ENCODE data around the gene FRMD4A.
"Not testable (repeated sequence)": the region's sequence is repeated elsewhere in the genome, so short reads cannot be mapped to it uniquely, and the experiment has no call there.

Gene FRMD4A

DNA sequence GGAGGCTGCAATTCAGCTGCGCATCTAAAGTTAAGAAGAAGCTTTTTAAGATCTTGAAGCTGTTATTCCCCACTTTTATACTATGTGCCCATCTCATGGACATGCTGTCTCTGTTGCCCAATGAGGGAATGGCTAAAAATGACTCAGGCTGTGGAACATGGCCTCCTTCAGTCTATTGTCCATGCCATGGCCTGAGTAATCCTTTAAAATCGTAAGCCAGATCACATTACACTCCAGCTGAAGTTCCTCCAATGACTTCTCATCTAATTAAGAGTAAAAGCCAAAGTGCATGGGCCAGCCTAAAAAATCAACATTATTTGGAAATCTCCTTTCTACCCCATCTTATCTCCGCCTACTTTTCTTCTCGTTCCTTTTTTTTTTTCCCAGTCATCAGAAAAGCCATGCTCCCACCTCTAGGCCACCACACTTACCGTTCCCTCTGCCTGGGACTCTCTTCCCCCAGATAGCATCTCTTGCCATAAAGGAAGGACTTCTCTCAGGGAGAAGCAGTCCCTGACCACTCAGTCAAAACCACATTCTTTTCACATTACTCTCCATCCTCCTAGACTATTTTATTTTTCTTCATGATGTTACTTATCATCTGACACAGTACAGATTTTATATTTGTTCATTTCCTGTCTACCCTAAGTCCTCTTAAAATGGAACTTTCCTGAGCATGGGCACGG lies 406.5 kb downstream of the FRMD4A start:
- H3K4me3 ChIP-seq (ENCODE audit: low read depth, low read length), result no peak overlapping the region
- TF ChIP-seq POLR2A (IDR thresholded peaks at IDR 0.05; ENCODE audit: extremely low read depth, insufficient read length), result no peak
- DNase-seq (ENCODE audit: low read depth), result no peak

DNA sequence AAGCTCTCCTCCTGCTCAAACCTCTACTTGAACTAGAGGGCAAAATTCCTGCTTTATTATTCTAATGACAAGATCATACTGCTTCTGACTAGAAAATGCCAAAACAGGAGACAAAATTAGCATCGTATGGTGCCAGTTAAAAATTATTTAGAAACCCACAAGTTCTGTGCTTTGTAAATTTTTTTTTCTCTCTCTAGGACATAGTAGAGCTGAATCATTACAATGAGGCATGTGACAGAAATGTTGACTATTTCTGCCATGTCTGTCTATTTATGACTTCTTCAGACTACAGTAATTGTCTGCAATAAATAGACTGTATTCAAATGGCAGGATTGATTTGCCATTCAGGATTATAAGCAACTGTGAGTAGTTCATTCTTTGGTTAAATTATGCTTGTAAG lies 408.1 kb downstream of the FRMD4A start:
- H3K4me3 ChIP-seq (ENCODE audit: low read depth, low read length), result no peak overlapping the region
- no peak for TF ChIP-seq POLR2A (IDR thresholded peaks at IDR 0.05; ENCODE audit: extremely low read depth, insufficient read length)
- TF ChIP-seq MYC (IDR thresholded peaks at IDR 0.05; ENCODE audit: low read depth, low read length), result no peak
- TF ChIP-seq, protein P1, sequence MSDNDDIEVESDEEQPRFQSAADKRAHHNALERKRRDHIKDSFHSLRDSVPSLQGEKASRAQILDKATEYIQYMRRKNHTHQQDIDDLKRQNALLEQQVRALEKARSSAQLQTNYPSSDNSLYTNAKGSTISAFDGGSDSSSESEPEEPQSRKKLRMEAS (IDR thresholded peaks at IDR 0.05; ENCODE audit: low read depth, low read length), result no peak
- TF ChIP-seq, protein P2, sequence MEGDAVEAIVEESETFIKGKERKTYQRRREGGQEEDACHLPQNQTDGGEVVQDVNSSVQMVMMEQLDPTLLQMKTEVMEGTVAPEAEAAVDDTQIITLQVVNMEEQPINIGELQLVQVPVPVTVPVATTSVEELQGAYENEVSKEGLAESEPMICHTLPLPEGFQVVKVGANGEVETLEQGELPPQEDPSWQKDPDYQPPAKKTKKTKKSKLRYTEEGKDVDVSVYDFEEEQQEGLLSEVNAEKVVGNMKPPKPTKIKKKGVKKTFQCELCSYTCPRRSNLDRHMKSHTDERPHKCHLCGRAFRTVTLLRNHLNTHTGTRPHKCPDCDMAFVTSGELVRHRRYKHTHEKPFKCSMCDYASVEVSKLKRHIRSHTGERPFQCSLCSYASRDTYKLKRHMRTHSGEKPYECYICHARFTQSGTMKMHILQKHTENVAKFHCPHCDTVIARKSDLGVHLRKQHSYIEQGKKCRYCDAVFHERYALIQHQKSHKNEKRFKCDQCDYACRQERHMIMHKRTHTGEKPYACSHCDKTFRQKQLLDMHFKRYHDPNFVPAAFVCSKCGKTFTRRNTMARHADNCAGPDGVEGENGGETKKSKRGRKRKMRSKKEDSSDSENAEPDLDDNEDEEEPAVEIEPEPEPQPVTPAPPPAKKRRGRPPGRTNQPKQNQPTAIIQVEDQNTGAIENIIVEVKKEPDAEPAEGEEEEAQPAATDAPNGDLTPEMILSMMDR (IDR thresholded peaks at IDR 0.05; ENCODE audit: low read depth, low read length), result no peak
- DNase-seq (ENCODE audit: low read depth), result no peak

DNA sequence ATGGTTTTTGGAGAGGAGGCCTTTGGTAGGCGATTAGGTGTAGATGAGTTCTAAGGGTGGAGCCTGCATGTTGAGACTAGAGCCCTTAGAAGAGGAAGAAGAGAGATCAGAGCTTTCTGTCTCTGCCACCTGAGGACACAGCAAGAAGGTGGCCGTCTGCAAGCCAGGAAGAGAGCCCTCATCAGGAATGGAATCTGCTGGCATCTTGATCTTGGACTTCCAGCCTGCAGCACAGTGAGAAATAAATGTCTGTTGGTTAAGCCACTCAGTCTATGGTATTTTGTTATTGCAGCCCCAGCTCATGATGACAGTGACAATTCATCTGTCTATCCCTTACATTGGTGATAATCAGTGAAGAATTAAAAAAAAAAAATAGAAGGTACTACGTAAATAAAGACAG lies 408.8 kb downstream of the FRMD4A start:
- no peak for DNase-seq (ENCODE audit: low read depth)

DNA sequence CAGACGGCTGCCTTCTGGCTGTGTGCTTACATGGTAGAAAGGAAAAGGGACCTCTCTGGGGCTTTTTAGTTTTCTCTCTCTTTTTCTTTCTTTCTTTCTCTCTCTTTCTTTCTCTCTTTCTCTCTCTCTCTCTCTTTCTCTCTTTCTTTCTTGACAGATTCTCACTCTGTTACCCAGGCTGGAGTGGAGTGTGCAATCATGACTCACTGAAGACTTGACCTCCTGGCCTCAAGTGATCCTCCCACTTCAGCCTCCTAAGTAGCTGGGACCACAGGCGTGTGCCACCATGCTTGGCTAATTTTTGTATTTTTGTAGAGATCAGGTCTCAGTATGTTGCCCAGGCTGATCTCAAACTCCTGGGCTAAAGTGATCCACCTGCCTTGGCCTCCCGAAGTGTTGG lies 409.6 kb downstream of the FRMD4A start:
- H3K4me3 ChIP-seq (ENCODE audit: low read depth, low read length); DNase-seq (ENCODE audit: low read depth): not testable (repeated sequence)

More for the DNA sequence above, 408.8 kb downstream of the FRMD4A start:
- no peak overlapping the region for H3K4me3 ChIP-seq (ENCODE audit: low read depth, low read length)
- TF ChIP-seq, protein P1 (IDR thresholded peaks at IDR 0.05; ENCODE audit: low read depth, low read length), result no peak
- no peak for TF ChIP-seq MYC (IDR thresholded peaks at IDR 0.05; ENCODE audit: low read depth, low read length)
- TF ChIP-seq, protein P2 (IDR thresholded peaks at IDR 0.05; ENCODE audit: low read depth, low read length), result no peak
- TF ChIP-seq POLR2A (IDR thresholded peaks at IDR 0.05; ENCODE audit: extremely low read depth, insufficient read length), result no peak

DNA sequence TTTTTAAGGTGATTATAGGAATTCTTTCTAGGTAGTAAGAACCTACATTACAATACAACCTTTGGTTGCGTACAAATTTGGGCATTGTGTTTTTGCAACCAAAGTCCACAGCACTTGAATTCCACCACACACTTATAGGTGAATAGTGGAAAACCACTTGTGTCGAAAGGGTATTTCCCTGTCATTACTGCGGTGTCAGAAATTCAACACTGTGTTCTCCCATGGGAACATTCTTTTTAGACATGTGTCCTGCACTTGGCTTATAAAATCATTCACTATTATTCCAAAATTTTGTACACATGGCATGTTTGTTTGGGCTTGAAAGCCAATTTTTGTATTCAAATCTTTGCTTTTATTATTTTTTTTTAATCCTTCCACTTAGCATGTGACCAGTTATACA lies 410.3 kb downstream of the FRMD4A start:
- H3K4me3 ChIP-seq (ENCODE audit: low read depth, low read length), result no peak overlapping the region
- no peak for DNase-seq (ENCODE audit: low read depth)
- TF ChIP-seq, protein P1 (IDR thresholded peaks at IDR 0.05; ENCODE audit: low read depth, low read length), result no peak
- TF ChIP-seq MYC (IDR thresholded peaks at IDR 0.05; ENCODE audit: low read depth, low read length) (no peak), POLR2A (IDR thresholded peaks at IDR 0.05; ENCODE audit: extremely low read depth, insufficient read length) (no peak)
- TF ChIP-seq, protein P2 (IDR thresholded peaks at IDR 0.05; ENCODE audit: low read depth, low read length), result no peak

DNA sequence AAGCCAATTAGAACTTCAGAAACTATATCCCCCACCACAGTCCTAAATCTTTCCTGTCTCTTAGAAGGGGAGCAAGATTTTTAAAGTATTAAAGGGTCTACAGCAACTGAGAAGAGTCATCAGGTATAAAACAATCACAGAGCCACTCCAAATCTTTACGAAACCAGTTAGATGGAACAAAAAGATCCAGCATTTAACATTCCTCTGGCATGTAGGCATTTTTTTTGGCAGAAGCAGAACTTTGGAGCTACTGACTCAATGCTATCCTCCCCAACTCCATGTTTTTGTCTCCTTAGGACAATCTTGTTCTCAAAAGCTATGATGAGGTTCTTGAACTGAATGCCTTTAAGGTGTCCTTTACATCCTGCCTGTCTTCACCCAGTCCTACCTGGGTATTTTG lies 410.7 kb downstream of the FRMD4A start:
- no peak for DNase-seq (ENCODE audit: low read depth)
- no peak for TF ChIP-seq POLR2A (IDR thresholded peaks at IDR 0.05; ENCODE audit: extremely low read depth, insufficient read length)
- TF ChIP-seq, protein P1 (IDR thresholded peaks at IDR 0.05; ENCODE audit: low read depth, low read length), result no peak
- TF ChIP-seq MYC (IDR thresholded peaks at IDR 0.05; ENCODE audit: low read depth, low read length), result no peak
- TF ChIP-seq, protein P2 (IDR thresholded peaks at IDR 0.05; ENCODE audit: low read depth, low read length), result no peak
- H3K4me3 ChIP-seq (ENCODE audit: low read depth, low read length), result no peak overlapping the region

DNA sequence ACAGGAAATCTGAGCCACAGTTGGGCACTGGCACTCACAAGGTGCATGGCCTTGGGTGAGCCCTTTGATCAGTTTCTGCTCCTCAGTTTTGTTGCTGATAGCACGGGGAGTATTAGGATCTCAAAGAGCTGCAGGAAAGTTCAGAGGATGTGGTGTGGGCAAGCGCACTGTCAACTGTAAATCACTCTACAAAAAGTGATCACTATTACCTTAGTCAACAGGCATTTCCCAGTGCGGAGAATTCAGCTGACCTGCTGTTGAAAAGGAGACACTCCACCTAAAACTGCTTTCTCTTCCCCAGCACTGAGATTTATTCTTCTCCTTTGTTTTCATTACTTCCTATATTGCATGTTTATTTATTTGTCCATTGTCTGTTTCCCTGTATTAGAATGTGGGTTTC lies 412.9 kb downstream of the FRMD4A start:
- TF ChIP-seq POLR2A (IDR thresholded peaks at IDR 0.05; ENCODE audit: extremely low read depth, insufficient read length), result no peak
- TF ChIP-seq MYC (IDR thresholded peaks at IDR 0.05; ENCODE audit: low read depth, low read length), result no peak
- TF ChIP-seq, protein P1 (IDR thresholded peaks at IDR 0.05; ENCODE audit: low read depth, low read length), result no peak
- TF ChIP-seq, protein P2 (IDR thresholded peaks at IDR 0.05; ENCODE audit: low read depth, low read length), result no peak
- H3K4me3 ChIP-seq (ENCODE audit: low read depth, low read length), result no peak overlapping the region

More for the DNA sequence above, 412.9 kb downstream of the FRMD4A start:
- DNase-seq (ENCODE audit: low read depth), result no peak

Data from NB4 (cell line).